HFFc6 (cell line): ENCODE results near the gene CENATAC. TPM values are rescaled to one million over a fixed set of nuclear protein-coding genes. Genes with fewer than 3 reads are reported as not detected.
"Not testable (repeated sequence)": the region's sequence is repeated elsewhere in the genome, so short reads cannot be mapped to it uniquely, and the experiment has no call there.

ENCODE experiments used
- DNase-seq: peaks from one replicate; pipeline ENCODE4 v3.0.0-alpha.2; 2018
- H3K27ac Mint-ChIP-seq: 2 replicates; pipeline ENCODE4 v1.8.0; 2020; ENCODE audit warnings: mild to moderate bottlenecking, mixed read lengths
- H3K27me3 Mint-ChIP-seq: 2 replicates; pipeline ENCODE4 v1.8.0; 2021; ENCODE audit warnings: mild to moderate bottlenecking, moderate library complexity, mixed read lengths; ENCODE audit not compliant: insufficient read depth
- H3K36me3 Mint-ChIP-seq: 2 replicates; pipeline ENCODE4 v1.8.0; 2021; ENCODE audit warnings: low read depth, mixed read lengths
- H3K4me1 Mint-ChIP-seq: 2 replicates; pipeline ENCODE4 v1.8.0; 2020; ENCODE audit warnings: low read depth, mixed read lengths
- H3K4me3 Mint-ChIP-seq: 2 replicates; pipeline ENCODE4 v1.8.0; 2020; ENCODE audit warnings: mild to moderate bottlenecking, moderate library complexity, mixed read lengths
- H3K9me3 Mint-ChIP-seq: 2 replicates; pipeline ENCODE4 v1.8.0; 2020; ENCODE audit warnings: mild to moderate bottlenecking, mixed read lengths
- CTCF ChIP-seq: fragments of 200-600 bp; sonication (generic); IDR thresholded peaks from 2 replicates; pipeline ENCODE4 v1.5.0; 2021; ENCODE audit warnings: antibody characterized with exemption, mild to moderate bottlenecking
- total RNA-seq, 6 experiments: library from RNA; stranded (reverse); fragmentation: NEBNext Ultra II Directional; extraction: Animal tissue kit (Norgen Biotek cat#: 25700); gene quantifications; 2 replicates in 1 of 6; 3 replicates in 5 of 6; pipeline ENCODE4 v1.2.3, GENCODE V29; 2021

Gene CENATAC
- total RNA-seq, 6 experiments from 2014 or later = 15.5 to 19.1 (median 17.0) TPM

- Mint-ChIP-seq H3K27ac (no peak overlapping the region), H3K9me3 (no peaks in the 10 kb centered on the region), H3K4me1 (peaks cover 17% of the 10 kb centered on the region), H3K36me3 (peaks cover 53% of the 10 kb centered on the region), H3K4me3 (no peak overlapping the region), H3K27me3 (peaks cover 3% of the 10 kb centered on the region)
- TF ChIP-seq CTCF = no peak
- no peak for DNase-seq
These were observed 54.4 kb downstream of the CENATAC start for GRCh38 chr11:119052163-119052814.

GRCh38 chr11:119054418-119054817 is 56.5 kb downstream of the CENATAC start:
- H3K27ac Mint-ChIP-seq = no peak overlapping the region
- H3K4me1 Mint-ChIP-seq = peaks cover 29% of the 10 kb centered on the region
- H3K36me3 Mint-ChIP-seq = peaks cover 45% of the 10 kb centered on the region
- H3K27me3 Mint-ChIP-seq = peaks cover 2% of the 10 kb centered on the region
- H3K9me3 Mint-ChIP-seq = no peaks in the 10 kb centered on the region
- TF ChIP-seq CTCF = no peak
- H3K4me3 Mint-ChIP-seq = no peak overlapping the region
- DNase-seq = no peak

GRCh38 chr11:119055901-119056300 is 58.0 kb downstream of the CENATAC start:
- peak overlapping the region; percentile 91 for H3K4me3 Mint-ChIP-seq
- peaks cover 37% of the 10 kb centered on the region for H3K36me3 Mint-ChIP-seq
- peaks cover 1% of the 10 kb centered on the region; the same call in 1 of the 2 replicates for H3K27me3 Mint-ChIP-seq
- DNase-seq = peak; percentile 56
- H3K4me1 Mint-ChIP-seq = peaks cover 29% of the 10 kb centered on the region
- TF ChIP-seq CTCF = peak; percentile 56
- no peaks in the 10 kb centered on the region for H3K9me3 Mint-ChIP-seq
- H3K27ac Mint-ChIP-seq = peak overlapping the region; percentile 83

GRCh38 chr11:119056421-119056999 is 58.6 kb downstream of the CENATAC start:
- peaks cover 29% of the 10 kb centered on the region for H3K4me1 Mint-ChIP-seq
- H3K27ac Mint-ChIP-seq = peak overlapping the region; percentile 92
- TF ChIP-seq CTCF = no peak
- peak overlapping the region; percentile 91 for H3K4me3 Mint-ChIP-seq
- peaks cover 1% of the 10 kb centered on the region; the same call in 1 of the 2 replicates for H3K27me3 Mint-ChIP-seq
- no peaks in the 10 kb centered on the region for H3K9me3 Mint-ChIP-seq
- peaks cover 31% of the 10 kb centered on the region for H3K36me3 Mint-ChIP-seq
- no peak for DNase-seq

GRCh38 chr11:119057000-119057769 is 59.2 kb downstream of the CENATAC start, which contains the start of gene HYOU1:
Gene HYOU1 (minus strand): TSS chr11:119057205. CDS start chr11:119056160, 1,045 bp downstream.
- Mint-ChIP-seq H3K27ac (peak within 1 kb of the TSS; percentile 92), H3K27me3 (peaks cover 1% of the 10 kb centered on the region; the same call in 1 of the 2 replicates), H3K9me3 (no peaks in the 10 kb centered on the region), H3K4me3 (peak within 1 kb of the TSS; percentile 91), H3K36me3 (peaks cover 28% of the 10 kb centered on the region), H3K4me1 (peaks cover 30% of the 10 kb centered on the region)
- DNase-seq = peak; percentile 93
- TF ChIP-seq CTCF = peak; percentile 34

GRCh38 chr11:119059128-119059527 is 61.2 kb downstream of the CENATAC start:
- DNase-seq, H3K27ac Mint-ChIP-seq, H3K4me3 Mint-ChIP-seq, H3K27me3 Mint-ChIP-seq, H3K9me3 Mint-ChIP-seq: not testable (repeated sequence)
- H3K36me3 Mint-ChIP-seq = peaks cover 11% of the 10 kb centered on the region
- H3K4me1 Mint-ChIP-seq = peaks cover 39% of the 10 kb centered on the region
